ENCODE results near the gene ADSS1.
"Not testable (repeated sequence)": the region's sequence is repeated elsewhere in the genome, so short reads cannot be mapped to it uniquely, and the experiment has no call there.

DNA sequence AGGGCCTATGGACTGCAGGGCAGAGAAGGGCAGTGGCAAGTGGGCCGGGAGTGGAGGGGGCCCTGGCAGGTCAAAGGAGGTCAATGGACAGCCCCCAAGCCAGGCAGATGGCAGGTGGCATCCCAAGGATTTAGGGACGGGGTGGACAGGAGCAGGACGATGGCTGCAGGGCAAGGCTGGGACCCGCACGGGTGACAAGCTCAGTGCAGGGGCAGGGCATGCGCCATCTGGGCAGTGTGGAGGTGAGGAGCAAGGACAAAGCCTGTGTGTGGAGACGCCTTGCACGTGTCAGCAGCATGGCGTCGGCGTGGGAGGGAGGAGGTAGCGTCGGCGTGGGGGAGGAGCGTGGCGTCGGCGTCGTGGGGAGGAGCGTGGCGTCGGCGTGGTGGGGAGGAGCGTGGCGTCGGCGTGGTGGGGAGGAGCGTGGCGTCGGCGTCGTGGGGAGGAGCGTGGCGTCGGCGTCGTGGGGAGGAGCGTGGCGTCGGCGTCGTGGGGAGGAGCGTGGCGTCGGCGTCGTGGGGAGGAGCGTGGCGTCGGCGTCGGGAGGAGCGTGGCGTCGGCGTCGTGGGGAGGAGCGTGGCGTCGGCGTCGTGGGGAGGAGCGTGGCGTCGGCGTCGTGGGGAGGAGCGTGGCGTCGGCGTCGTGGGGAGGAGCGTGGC, 5.3 kb downstream of the ADSS1 start:
- TF ChIP-seq, protein P1, sequence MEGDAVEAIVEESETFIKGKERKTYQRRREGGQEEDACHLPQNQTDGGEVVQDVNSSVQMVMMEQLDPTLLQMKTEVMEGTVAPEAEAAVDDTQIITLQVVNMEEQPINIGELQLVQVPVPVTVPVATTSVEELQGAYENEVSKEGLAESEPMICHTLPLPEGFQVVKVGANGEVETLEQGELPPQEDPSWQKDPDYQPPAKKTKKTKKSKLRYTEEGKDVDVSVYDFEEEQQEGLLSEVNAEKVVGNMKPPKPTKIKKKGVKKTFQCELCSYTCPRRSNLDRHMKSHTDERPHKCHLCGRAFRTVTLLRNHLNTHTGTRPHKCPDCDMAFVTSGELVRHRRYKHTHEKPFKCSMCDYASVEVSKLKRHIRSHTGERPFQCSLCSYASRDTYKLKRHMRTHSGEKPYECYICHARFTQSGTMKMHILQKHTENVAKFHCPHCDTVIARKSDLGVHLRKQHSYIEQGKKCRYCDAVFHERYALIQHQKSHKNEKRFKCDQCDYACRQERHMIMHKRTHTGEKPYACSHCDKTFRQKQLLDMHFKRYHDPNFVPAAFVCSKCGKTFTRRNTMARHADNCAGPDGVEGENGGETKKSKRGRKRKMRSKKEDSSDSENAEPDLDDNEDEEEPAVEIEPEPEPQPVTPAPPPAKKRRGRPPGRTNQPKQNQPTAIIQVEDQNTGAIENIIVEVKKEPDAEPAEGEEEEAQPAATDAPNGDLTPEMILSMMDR (IDR thresholded peaks at IDR 0.05): not testable (repeated sequence)
- TF ChIP-seq POLR2A (IDR thresholded peaks at IDR 0.05); POLR2AphosphoS5 (IDR thresholded peaks at IDR 0.05; ENCODE audit: insufficient read depth in 1 of 2, low read depth in 1 of 2): not testable (repeated sequence)

Measured in vagina (tissue), 2 donors.